Gastroesophageal sphincter (tissue), 4 donors: ENCODE data around the gene INPP5A. TPM values are rescaled to one million over a fixed set of nuclear protein-coding genes. Genes with fewer than 3 reads are reported as not detected.
A peak's percentile ranks its signal among the peaks of the same experiment; 100 is the strongest.

ENCODE experiments used
- ATAC-seq: fragments of 150-250 bp; one replicate; pipeline ENCODE4 v1.9.1; 2016; ENCODE audit warnings: mild to moderate bottlenecking, moderate library complexity
- H3K27ac ChIP-seq, 4 donors: fragments of 200-600 bp; sonication (generic) in 3 of 4; 1 replicate in 3 of 4; 2 replicates in 1 of 4; pipeline ENCODE4 v1.5.1; 2016 to 2019
- H3K27me3 ChIP-seq: fragments of 200-600 bp; sonication (generic); one replicate; pipeline ENCODE4 v1.5.1; 2019
- H3K36me3 ChIP-seq, 2 donors: fragments of 200-600 bp; sonication (generic); one replicate each; pipeline ENCODE4 v1.5.1; 2019; ENCODE audit warnings: control low read depth in 1 of 2
- H3K4me1 ChIP-seq, 3 donors: fragments of 200-600 bp; sonication (generic); 1 replicate in 2 of 3; 2 replicates in 1 of 3; pipeline ENCODE4 v1.5.1; 2016 to 2019; ENCODE audit warnings: control low read depth in 2 of 3
- H3K4me3 ChIP-seq, 2 donors: fragments of 200-600 bp; sonication (generic); one replicate each; pipeline ENCODE4 v1.5.1; 2019; ENCODE audit warnings: mild to moderate bottlenecking in 1 of 2, moderate library complexity in 1 of 2
- H3K9me3 ChIP-seq, 3 donors: fragments of 200-600 bp; sonication (generic); one replicate each; pipeline ENCODE4 v1.5.1; 2017 to 2019; ENCODE audit warnings: control low read depth in 2 of 3
- CTCF ChIP-seq, 4 experiments: fragments of 200-600 bp in 2 of 4; fragments of 450-650 bp in 2 of 4; sonication (generic) in 1 of 4; IDR thresholded peaks; one replicate each; pipeline ENCODE4 v1.5.1; 2017 to 2019; ENCODE audit warnings: antibody characterized with exemption in 4 of 4, mild to moderate bottlenecking in 2 of 4, moderate library complexity in 2 of 4
- EP300 ChIP-seq: sonication (generic); formaldehyde crosslinking; IDR thresholded peaks from one replicate; pipeline ENCODE4 v1.6.1; 2017; ENCODE audit warnings: antibody characterized with exemption, mild to moderate bottlenecking
- POLR2A ChIP-seq, 2 donors: fragments of 450-650 bp; IDR thresholded peaks; one replicate each; pipeline ENCODE4 v1.6.1; 2017; ENCODE audit warnings: antibody characterized with exemption in 2 of 2, mild to moderate bottlenecking in 2 of 2, moderate library complexity in 1 of 2
- POLR2AphosphoS5 ChIP-seq: sonication (generic); formaldehyde crosslinking; IDR thresholded peaks from one replicate; pipeline ENCODE4 v1.6.1; 2017; ENCODE audit warnings: antibody characterized with exemption
- WGBS, 2 donors: methylation state at CpG; one replicate each; pipeline ENCODE4 v1.1.5; 2018; ENCODE audit warnings: low coverage in 1 of 2; 5-methylcytosine and 5-hydroxymethylcytosine counted together
- total RNA-seq, 4 donors: library from RNA; depleted of rRNA; stranded (reverse); fragments of >200 nt; gene quantifications; one replicate each; pipeline ENCODE4 v1.1.0, GENCODE V29; 2016

INPP5A gene
- total RNA-seq, 4 donors from 2014 or later = 111 to 288 (median 215) TPM

GRCh38 chr10:132576671-132577349 is 39.2 kb downstream of the INPP5A start:
- Histone ChIP-seq H3K4me3 (no peak overlapping the region), H3K36me3 (no peaks in the 10 kb centered on the region), H3K9me3 (no peaks in the 10 kb centered on the region), H3K27ac (peak overlapping the region in 3 of 4 donors; percentile 81 to 88 (median 85)), H3K27me3 (no peaks in the 10 kb centered on the region), H3K4me1 (peaks cover 12 to 88% (median 55%) of the 10 kb centered on the region in 3 donors)
- ATAC-seq = no peak
- WGBS, 2 donors = 60% methylated on average over 1 of the region's 19 CpGs
- TF ChIP-seq POLR2AphosphoS5 (no peak), CTCF (IDR thresholded peaks at IDR 0.05) (no peak), EP300 (no peak), POLR2A (IDR thresholded peaks at IDR 0.05) (no peak)

- ATAC-seq = peak; percentile 47
- H3K27ac ChIP-seq = peak overlapping the region; percentile 29 to 88 (median 83)
- TF ChIP-seq CTCF (IDR thresholded peaks at IDR 0.05) (peak in 3 of 4 experiments; percentile 33 to 66 (median 36)), EP300 (no peak), POLR2A (IDR thresholded peaks at IDR 0.05) (no peak), POLR2AphosphoS5 (no peak)
- H3K4me1 ChIP-seq = peaks cover 10 to 84% (median 49%) of the 10 kb centered on the region in 3 donors
- H3K36me3 ChIP-seq = no peaks in the 10 kb centered on the region
- no peaks in the 10 kb centered on the region for H3K9me3 ChIP-seq
- H3K4me3 ChIP-seq = no peak overlapping the region
- H3K27me3 ChIP-seq = no peaks in the 10 kb centered on the region
- 60% methylated on average over 1 of the region's 16 CpGs; no CpG with 5 or more reads in 1 of the 2 donors for WGBS, 2 donors
These were observed 39.9 kb downstream of the INPP5A start for GRCh38 chr10:132577350-132578003.

- H3K4me3 ChIP-seq = peak overlapping the region in 1 of 2 donors; percentile 34
These were observed 40.8 kb downstream of the INPP5A start for GRCh38 chr10:132578287-132578951.

GRCh38 chr10:132579027-132579859 is 41.7 kb downstream of the INPP5A start:
- H3K4me3 ChIP-seq = peak overlapping the region; percentile 0 to 34
- H3K27ac ChIP-seq = peak overlapping the region; percentile 31 to 88 (median 83)
- peak; percentile 32 for ATAC-seq
- H3K27me3 ChIP-seq = no peaks in the 10 kb centered on the region
- no peak for TF ChIP-seq EP300
- H3K9me3 ChIP-seq = no peaks in the 10 kb centered on the region
- H3K36me3 ChIP-seq = no peaks in the 10 kb centered on the region
- peaks cover 9 to 92% (median 45%) of the 10 kb centered on the region in 3 donors for H3K4me1 ChIP-seq
- 53 to 78% methylated on average over 4 of the region's 29 CpGs for WGBS, 2 donors

More at GRCh38 chr10:132578287-132578951, 40.8 kb downstream of the INPP5A start:
- no peaks in the 10 kb centered on the region for H3K27me3 ChIP-seq
- H3K4me1 ChIP-seq = peaks cover 9 to 85% (median 45%) of the 10 kb centered on the region in 3 donors
- H3K36me3 ChIP-seq = no peaks in the 10 kb centered on the region
- peak overlapping the region; percentile 31 to 88 (median 83) for H3K27ac ChIP-seq
- no peaks in the 10 kb centered on the region for H3K9me3 ChIP-seq
- no peak for ATAC-seq
- WGBS, 2 donors = 22 to 36% methylated on average over 3 to 6 of the region's 19 CpGs
- no peak for TF ChIP-seq POLR2A (IDR thresholded peaks at IDR 0.05)
- TF ChIP-seq CTCF (IDR thresholded peaks at IDR 0.05) = no peak
- no peak for TF ChIP-seq POLR2AphosphoS5
- no peak for TF ChIP-seq EP300

GRCh38 chr10:132580143-132580542 is 42.6 kb downstream of the INPP5A start:
- Histone ChIP-seq H3K9me3 (no peaks in the 10 kb centered on the region), H3K36me3 (no peaks in the 10 kb centered on the region), H3K4me1 (peaks cover 7 to 92% (median 39%) of the 10 kb centered on the region in 3 donors), H3K27me3 (no peaks in the 10 kb centered on the region), H3K4me3 (no peak overlapping the region), H3K27ac (peak overlapping the region; percentile 31 to 88 (median 56))
- 90 to 94% methylated on average over 2 to 5 of the region's 5 CpGs for WGBS, 2 donors
- TF ChIP-seq POLR2AphosphoS5 (no peak), CTCF (IDR thresholded peaks at IDR 0.05) (no peak), EP300 (no peak), POLR2A (IDR thresholded peaks at IDR 0.05) (no peak)
- ATAC-seq = no peak
